Measurements from ENCODE around the gene TIMM44.
"Not testable (repeated sequence)": the region's sequence is repeated elsewhere in the genome, so short reads cannot be mapped to it uniquely, and the experiment has no call there.

TIMM44 gene

GRCh38 chr19:7977021-7977722, 33.7 kb upstream of the TIMM44 start:
- no peak for DNase-seq (ENCODE audit: low read depth)

- no peak for DNase-seq (ENCODE audit: low read depth)
These were observed 33.0 kb upstream of the TIMM44 start for GRCh38 chr19:7976461-7976860.

GRCh38 chr19:7975037-7975436, 31.6 kb upstream of the TIMM44 start:
- no peak for DNase-seq (ENCODE audit: low read depth)

DNA sequence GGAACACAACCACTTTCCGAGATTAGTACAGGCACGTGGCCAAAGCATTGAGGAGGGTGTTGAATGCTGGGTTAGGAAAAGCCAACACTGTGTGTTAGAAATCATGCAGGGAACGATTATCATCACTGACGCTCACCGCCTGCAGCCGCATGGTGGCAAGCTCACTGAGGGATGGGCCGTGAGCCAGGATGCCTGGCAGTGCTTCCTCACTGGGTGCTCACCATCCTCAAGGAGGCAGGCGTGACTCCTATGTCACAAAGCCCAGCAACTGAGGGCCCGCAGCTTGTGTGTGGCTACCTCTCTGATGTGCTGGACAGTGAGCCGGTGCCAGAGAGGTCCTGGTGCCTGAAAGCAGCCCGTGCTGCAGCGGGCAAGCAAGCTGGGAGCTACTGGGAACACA, 30.4 kb upstream of the TIMM44 start:
- no peak for DNase-seq (ENCODE audit: low read depth)

DNA sequence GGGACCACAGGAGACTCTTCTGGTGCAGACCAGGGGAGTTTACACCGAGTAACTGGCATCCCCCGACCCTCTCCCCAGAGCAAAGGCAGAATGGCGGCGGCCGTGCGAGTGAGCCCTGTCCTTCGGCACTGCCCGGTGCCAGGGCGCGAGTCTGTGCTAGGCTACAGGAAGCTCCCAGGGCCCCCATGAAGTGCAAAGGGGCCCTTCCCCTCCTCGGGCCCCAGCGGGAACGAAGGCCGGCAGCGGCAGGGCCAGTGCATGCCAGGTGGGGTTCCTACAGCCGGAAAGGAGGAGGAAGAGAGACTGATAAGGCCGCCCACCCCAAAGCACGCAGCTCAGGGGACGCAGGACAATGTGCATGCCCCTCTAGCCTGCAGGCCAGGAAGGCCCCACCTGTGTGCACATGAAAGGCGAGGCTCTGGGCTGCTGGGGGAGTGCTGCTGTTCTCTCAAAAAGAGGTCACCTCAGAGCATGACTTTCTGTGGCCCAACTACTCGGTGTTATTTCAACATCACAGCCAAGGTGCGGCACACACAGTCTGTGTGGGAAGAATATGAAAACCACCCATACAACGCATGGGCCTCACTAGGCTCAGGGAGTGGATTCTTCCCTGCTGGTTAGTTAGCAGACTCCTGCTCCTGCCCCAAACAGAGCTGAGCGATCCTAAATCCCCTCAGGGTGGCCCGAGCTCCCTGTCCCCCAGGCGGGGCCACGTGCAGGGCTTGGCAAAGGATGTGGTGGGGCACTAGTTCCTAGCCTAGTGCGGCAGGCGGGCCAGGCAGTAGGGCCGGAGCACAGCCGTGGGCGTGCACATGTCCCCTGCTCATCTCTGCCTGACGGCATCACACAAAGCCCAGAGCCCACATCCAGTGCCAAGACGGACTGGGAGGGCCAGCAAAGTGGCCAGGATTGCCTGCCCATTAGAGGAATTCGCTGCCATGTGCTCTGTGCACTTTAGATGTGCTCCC, 28.4 kb upstream of the TIMM44 start:
- DNase-seq (ENCODE audit: low read depth) = no peak

GRCh38 chr19:7970716-7971448, 27.4 kb upstream of the TIMM44 start:
- DNase-seq (ENCODE audit: low read depth) = no peak

DNA sequence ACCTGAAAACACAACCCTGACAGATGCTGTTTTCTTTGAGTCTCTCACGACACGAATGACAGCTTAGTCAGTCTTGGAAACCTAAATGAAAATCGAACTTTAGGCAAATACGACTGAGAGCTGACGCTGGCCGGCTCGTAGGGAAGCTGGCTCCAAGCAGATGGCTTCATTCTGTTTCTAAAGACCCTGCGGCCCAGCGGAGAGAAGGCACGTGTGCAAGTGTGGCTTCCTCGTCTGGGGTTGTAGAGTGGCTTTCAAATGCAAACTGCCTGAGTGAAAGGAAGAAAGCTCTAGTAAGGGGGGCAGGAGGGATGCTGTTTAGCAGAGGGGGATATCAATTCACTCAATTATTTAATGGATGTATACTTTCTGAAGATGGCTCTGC, 26.1 kb upstream of the TIMM44 start:
- DNase-seq (ENCODE audit: low read depth) = no peak

DNA sequence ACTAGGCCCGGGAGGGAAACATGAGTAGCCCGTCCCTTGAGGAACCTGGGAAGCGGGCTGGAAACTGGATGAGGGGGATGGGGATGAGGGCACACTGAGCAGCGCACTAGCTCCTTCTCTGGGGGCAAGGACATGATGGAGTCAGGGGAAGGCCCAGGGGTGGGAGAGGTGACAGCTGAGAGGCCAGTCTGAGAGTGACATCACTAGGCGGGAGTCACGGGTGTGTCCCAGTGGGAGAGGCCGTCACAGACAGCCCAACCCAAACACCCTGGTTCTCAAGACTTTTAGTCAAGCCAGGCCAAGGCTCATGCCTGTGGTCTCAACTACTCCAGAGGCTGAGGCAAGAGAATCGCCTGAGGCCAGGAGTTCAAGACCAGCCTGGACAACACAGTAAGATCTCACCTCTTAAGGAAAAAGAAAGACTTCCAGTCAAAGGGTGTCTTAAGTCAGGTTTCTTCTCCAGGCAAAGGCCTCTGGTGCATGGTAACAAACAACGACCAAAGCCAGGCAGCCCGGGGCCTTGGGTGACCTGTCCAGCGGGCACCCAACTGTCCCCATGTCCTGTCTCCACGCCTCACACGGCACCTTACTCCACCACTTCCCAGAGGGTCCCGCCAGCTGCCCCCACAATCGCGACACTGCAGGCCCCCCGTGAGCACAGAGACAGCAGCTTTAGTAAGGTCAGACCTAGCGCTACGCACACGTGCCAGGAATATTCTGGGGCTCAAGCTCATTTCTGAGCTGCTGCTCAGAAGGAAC, 25.5 kb upstream of the TIMM44 start:
- no peak for DNase-seq (ENCODE audit: low read depth)

GRCh38 chr19:7968008-7968795, 24.7 kb upstream of the TIMM44 start:
- DNase-seq (ENCODE audit: low read depth) = no peak

- DNase-seq (ENCODE audit: low read depth) = no peak
These were observed 22.6 kb upstream of the TIMM44 start for GRCh38 chr19:7965921-7966665.

DNA sequence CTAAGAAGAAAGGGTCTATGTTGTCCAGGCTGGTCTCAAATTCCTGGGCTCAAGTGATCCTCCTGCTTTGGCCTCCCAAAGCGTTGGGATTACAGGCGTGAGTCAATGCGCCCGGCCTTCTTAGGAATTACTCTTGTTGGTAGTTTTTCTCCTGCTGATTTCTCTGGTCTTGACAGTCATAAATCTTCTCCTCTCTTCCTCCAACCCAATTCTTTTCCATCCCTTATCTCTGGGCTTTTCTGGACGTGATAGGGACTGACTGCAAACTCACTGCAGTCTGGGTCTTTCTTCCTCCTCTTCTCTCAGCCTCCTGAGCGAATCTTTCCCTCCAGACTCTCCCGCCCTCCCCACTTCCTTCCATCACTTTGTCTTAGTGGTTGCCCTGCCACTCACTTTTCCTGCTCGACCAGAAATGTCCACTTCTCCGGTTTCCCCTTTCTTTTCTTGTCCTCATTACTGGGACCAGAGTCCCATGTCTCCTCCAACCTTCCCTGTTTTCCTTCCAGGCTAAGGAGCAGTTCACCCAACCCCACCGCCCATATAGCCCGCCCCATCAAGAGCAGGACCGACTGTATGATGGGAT, 21.9 kb upstream of the TIMM44 start:
- no peak for DNase-seq (ENCODE audit: low read depth)

- no peak for DNase-seq (ENCODE audit: low read depth)
These were observed 20.1 kb upstream of the TIMM44 start for GRCh38 chr19:7963566-7963965.

DNA sequence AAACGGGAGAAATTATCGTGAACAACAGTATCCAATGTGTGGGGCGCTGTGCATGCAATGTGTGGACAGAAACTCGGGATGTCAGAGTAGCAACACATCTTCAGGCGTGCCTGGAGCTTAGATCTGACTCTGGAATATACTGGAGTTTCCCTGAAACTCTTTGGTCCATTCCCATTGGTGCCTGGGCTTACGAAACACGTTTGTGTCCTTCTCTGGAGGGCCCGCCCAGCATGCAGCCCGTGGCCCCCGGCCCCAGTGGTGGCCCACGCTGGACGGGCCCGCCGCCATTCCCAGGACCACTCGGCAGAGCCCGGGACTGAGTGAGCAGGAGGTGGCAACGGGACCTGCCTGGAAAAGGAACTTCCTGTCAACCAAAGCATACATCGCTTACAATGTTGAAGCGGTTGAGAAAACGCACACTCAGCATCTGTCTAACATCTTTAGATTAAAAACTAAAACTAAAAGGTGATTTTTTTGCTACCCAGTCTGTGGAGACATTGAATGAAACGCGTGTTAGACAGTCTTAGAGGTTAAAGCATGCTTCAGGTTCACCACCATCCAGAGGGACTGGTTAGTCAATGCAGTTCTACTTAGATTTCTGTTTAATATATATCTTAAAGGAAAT, 19.3 kb upstream of the TIMM44 start:
- no peak for DNase-seq (ENCODE audit: low read depth)

DNA sequence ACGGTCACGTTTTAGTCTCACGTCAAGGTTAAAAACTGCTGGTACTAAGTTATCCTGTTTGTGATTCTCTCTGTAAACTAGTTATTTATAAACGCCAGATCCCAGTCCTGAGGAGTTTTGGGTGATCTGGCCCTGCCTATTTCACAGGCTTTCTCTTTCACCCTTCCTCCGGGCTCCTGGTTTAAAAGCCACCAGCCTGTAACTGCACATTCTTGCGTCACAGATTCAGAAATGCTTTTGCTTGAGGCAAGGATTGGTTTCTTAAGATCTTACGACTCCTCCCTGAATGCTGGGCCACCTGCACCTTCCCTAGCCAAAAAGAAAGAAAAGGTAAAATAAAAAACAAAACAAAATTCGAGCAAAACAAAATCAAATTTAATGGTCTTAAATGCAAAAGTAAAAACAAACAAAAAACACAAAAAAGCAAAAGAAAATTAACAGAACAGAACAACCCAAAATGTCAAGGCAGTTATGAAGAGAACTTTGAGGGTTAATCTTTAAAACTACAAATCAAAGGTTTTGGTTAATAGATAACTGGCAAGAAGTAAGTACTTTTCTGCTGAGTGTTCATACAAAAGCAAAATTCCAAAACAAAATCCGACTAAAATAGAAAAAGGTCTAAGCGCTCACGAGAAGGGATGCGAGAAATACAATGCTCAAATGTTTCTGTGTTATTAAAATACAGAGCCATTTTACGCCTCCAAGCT, 18.6 kb upstream of the TIMM44 start:
- DNase-seq (ENCODE audit: low read depth) = no peak

DNA sequence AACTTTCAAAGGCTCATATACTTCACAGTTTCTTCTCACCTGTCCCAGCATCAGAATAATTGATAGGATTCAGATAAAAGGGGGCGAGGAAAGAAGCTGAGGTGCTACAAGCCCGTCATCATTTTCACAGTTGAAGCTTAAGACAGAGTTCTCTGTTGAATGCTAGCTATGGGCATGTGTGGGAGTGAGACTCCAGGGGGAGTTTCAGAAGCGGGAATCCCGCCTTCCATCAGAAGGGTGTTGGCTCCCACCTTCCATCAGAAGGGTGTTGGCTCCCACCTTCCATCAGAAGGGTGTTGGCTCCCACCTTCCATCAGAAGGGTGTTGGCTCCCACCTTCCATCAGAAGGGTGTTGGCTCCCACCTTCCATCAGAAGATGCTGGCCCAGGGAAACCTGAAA, 17.6 kb upstream of the TIMM44 start:
- DNase-seq (ENCODE audit: low read depth) = not testable (repeated sequence)

DNA sequence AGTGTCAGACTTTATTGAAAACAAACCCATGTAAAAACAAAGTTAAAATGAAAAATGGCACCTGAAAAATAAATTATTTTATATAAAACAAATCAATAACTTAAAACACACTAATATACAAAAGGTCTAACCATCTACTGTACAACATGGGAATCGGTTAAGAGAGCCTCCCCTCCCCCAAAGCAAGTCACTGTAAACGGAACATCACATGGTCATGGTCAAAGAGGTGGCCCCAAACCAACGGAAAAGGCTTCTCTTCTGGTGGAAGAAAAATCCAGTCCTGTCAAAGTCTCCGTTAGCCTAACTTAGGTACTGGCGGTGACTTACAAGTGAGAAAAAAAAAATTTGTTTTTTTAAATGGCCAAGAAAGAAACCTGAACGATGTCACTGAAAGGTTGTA, 15.7 kb upstream of the TIMM44 start:
- DNase-seq (ENCODE audit: low read depth) = no peak

DNA sequence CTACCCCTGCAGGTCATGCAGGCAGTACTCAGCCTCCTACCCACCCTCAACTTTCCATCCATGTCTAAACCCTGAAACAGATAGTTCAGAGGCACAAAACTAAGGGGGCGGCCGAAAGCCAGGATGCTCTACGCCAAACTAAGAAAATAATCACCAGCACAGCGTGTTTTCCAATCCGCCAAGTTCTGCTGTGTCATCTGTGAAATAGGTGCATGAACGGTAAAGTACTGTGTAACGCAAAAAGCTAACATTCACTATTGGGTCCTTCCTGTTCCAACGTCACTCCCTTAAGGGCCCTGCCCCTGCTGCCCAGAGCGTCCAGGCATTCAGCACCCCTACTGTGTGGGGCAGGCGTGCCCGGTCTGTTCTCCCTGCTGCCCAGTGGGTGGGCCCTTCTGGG, 12.2 kb upstream of the TIMM44 start:
- no peak for DNase-seq (ENCODE audit: low read depth)

- no peak for DNase-seq (ENCODE audit: low read depth)
These were observed 10.1 kb upstream of the TIMM44 start for GRCh38 chr19:7953576-7953975.

GRCh38 chr19:7953060-7953459, 9.6 kb upstream of the TIMM44 start:
- no peak for DNase-seq (ENCODE audit: low read depth)

All from HS-5 (cell line).